Large intestine (tissue), 3 donors: ENCODE results near the gene PPP2R5C. TPM values are rescaled to one million over a fixed set of nuclear protein-coding genes. Genes with fewer than 3 reads are reported as not detected.
"Not testable (repeated sequence)": the region's sequence is repeated elsewhere in the genome, so short reads cannot be mapped to it uniquely, and the experiment has no call there.

Experiments used
- DNase-seq, 2 donors: peaks; one replicate each; pipeline versions ENCODE4 v3.0.0 to v3.0.0-alpha.2; 2013
- H3K27ac ChIP-seq: one replicate; pipeline ENCODE4 v1.5.1; 2013; ENCODE audit warnings: low read length
- H3K27me3 ChIP-seq: 2 replicates; pipeline ENCODE4 v1.6.1; 2013; ENCODE audit warnings: low read length; ENCODE audit not compliant: control insufficient read depth, insufficient read depth
- H3K36me3 ChIP-seq: 2 replicates; pipeline ENCODE4 v1.6.1; 2013; ENCODE audit warnings: low read length; ENCODE audit not compliant: control insufficient read depth, insufficient read depth
- H3K4me1 ChIP-seq: one replicate; pipeline ENCODE4 v1.6.1; 2013; ENCODE audit warnings: low read length; ENCODE audit not compliant: control insufficient read depth, insufficient read depth
- H3K4me3 ChIP-seq: one replicate; pipeline ENCODE4 v1.5.1; 2013; ENCODE audit warnings: low read length
- H3K9me3 ChIP-seq: one replicate; pipeline ENCODE4 v1.6.1; 2013; ENCODE audit warnings: mild to moderate bottlenecking, low read depth, low read length, moderate library complexity; ENCODE audit not compliant: control insufficient read depth
- WGBS: methylation state at CpG from one replicate; pipeline ENCODE4 v1.1.5; 2013; ENCODE audit warnings: low lambda C conversion rate; ENCODE audit not compliant: insufficient coverage; 5-methylcytosine and 5-hydroxymethylcytosine counted together
- polyA plus RNA-seq: library from polyadenylated mRNA; unstranded; fragments of 120-200 nt; gene quantifications from one replicate; pipeline ENCODE4 v1.2.1, GENCODE V29; 2013

PPP2R5C gene
- polyA plus RNA-seq, 1 donor = 93.4 TPM

DNA sequence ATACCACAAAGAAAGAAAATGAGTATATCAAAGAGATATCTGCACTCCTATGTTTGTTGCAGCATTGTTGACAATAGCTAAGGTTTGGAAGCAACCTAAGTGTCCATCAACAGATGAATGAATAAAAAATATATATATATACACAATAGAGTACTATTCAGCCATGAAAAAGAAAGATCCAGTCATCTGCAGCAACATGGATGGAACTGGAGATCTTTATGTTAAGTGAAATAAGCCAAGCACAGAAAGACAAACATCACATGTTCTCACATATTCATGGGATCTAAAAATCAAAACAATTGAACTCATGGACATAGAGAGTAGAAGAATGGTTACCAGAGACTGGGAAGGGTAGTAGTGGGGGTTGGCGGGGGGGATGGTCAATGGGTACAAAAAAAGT is 42.9 kb downstream of the PPP2R5C start:
- H3K4me3 ChIP-seq, DNase-seq, H3K36me3 ChIP-seq, H3K27me3 ChIP-seq, H3K4me1 ChIP-seq, H3K27ac ChIP-seq, H3K9me3 ChIP-seq: not testable (repeated sequence)
- WGBS = 100% methylated on average over 1 of the region's 1 CpG

DNA sequence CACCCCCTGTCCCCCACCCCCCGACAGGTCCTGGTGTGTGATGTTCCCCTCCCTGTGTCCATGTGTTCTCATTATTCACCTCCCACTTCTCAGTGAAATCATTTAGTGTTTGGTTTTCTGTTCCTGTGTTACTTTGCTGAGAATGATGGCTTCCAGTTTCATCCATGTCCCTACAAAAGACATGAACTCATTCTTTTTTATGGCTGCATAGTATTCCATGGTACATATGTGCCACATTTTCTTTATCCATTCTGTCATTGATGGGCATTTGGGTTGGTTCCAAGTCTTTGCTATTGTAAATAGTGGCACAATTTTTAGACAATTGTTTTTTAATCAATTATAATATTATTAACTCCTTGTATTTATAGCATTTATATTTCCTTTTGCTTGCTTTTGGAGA is 44.7 kb downstream of the PPP2R5C start:
- not testable (repeated sequence) for DNase-seq, H3K4me3 ChIP-seq, H3K4me1 ChIP-seq, H3K27ac ChIP-seq, H3K9me3 ChIP-seq, H3K36me3 ChIP-seq, H3K27me3 ChIP-seq
- WGBS = no CpG with 5 or more reads among the region's 1 CpG

DNA sequence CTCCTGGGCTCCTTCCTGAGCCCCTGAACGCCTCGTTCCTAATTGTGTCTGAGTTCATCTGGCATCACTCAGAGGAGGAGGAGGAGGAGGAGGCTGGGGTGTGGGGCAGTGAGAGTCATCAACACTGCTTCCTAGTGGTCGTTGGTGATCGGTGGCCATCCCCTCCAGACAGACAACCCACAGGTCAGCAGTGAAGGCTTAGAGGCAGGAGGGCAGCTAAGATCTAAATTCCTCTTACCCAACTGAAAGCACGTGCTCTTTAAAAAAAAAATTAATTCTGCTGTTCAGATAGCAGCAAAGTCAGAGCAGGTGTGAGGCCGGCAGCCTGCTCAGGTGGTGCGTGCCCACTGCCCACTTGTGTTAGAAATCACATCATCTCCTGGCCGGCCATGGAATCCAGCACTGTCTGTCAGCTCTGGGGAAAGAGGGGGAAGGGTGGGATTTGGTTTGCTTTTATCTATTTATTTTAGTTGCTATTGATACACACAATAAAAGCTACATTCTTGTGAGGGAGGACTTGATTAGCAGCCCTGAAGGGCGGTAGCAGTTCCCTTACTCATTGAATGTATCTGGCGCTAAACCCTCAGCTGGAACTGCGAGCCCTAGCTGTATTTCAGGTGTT is 46.6 kb downstream of the PPP2R5C start:
- no peaks in the 10 kb centered on the region for H3K9me3 ChIP-seq
- whole genome bisulfite sequencing = no CpG with 5 or more reads among the region's 11 CpGs
- H3K36me3 ChIP-seq = no peaks in the 10 kb centered on the region
- H3K27me3 ChIP-seq = no peaks in the 10 kb centered on the region
- no peak overlapping the region for H3K27ac ChIP-seq
- peaks cover 15% of the 10 kb centered on the region for H3K4me1 ChIP-seq
- no peak overlapping the region for H3K4me3 ChIP-seq
- DNase-seq = no peak

DNA sequence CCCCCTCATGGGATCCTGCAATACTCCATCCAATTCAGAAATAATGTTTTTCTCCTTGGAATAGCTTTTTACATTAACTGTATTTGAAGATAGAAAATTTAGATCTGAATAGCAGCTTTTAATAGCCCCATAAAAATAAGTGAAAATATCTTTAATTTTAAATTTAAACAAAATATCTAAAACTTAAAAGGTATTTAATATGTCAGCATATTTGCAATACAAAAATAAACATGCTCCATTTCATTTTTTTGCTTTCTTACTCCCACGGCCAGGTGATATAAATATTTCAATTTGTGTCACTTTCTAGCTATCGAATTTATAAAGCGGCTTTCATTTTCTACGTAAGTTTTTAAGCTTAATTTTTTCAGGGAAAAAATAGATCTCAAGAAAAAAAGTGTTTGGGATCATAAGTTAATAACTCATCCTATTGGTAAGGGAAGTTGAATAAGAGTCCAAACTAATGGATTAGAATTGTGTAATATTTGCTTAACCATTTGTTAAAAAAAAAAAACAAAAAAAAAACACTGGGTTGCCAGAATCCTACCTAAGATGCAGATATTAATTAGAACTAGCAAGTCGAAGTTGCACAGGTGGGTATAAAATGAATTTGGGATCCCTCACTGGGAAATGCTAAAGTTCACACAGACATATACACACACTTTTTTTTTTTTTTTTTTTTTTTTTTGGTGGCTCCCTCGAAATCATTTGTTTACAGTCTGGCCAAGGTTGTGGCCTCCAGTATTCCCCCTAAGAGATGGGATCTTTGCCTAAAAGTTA is 47.6 kb downstream of the PPP2R5C start:
- DNase-seq = no peak
- peak overlapping the region; percentile 95 for H3K27ac ChIP-seq
- H3K27me3 ChIP-seq = no peaks in the 10 kb centered on the region
- H3K4me1 ChIP-seq = peaks cover 15% of the 10 kb centered on the region
- H3K9me3 ChIP-seq = no peaks in the 10 kb centered on the region
- 74% methylated on average over 5 of the region's 6 CpGs for WGBS
- H3K4me3 ChIP-seq = peak overlapping the region; percentile 65
- peaks cover 3% of the 10 kb centered on the region for H3K36me3 ChIP-seq

DNA sequence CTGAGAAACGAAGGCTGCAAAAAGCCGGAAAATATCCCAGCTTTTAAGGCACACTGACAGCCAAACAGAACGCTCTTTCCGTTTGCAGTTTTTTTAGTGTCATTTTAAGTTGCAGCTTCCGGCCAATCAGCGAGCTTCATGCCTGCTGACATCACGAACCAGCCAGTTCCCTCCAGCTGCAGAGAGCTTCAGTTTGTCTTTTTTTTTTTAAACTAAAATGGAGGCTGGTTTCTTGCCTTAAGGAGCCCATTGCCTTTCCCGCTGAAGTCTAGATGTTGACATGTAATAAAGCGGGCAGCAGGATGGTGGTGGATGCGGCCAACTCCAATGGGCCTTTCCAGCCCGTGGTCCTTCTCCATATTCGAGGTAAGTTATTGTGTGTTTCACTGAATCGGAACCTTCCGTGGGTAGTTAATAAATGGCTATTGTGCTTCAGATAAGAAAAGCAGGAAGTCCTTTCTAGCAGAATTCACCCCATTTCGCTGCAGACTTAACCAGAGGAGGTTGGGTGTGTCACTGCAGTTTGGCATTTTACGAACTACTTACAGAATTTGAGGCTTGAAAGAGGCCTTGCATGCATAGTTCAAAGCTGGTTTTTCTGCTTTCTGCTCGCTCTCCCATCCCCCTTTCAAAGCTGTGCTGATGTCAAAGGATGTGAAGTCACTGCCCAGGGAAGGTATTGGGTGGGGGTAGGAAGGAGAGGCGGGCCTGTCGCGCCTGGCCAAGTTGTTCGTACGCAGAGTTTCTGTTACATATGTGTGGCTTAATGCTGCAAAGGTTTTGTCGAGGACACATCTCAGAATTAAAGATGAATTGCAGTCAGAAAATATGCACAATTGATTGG is 48.4 kb downstream of the PPP2R5C start:
- Histone ChIP-seq H3K9me3 (no peaks in the 10 kb centered on the region), H3K36me3 (peaks cover 3% of the 10 kb centered on the region), H3K27me3 (no peaks in the 10 kb centered on the region), H3K4me3 (peak overlapping the region; percentile 65), H3K4me1 (peaks cover 15% of the 10 kb centered on the region), H3K27ac (peak overlapping the region; percentile 95)
- peak; percentile 94 to 97 for DNase-seq
- WGBS = 0% methylated on average over 3 of the region's 23 CpGs

DNA sequence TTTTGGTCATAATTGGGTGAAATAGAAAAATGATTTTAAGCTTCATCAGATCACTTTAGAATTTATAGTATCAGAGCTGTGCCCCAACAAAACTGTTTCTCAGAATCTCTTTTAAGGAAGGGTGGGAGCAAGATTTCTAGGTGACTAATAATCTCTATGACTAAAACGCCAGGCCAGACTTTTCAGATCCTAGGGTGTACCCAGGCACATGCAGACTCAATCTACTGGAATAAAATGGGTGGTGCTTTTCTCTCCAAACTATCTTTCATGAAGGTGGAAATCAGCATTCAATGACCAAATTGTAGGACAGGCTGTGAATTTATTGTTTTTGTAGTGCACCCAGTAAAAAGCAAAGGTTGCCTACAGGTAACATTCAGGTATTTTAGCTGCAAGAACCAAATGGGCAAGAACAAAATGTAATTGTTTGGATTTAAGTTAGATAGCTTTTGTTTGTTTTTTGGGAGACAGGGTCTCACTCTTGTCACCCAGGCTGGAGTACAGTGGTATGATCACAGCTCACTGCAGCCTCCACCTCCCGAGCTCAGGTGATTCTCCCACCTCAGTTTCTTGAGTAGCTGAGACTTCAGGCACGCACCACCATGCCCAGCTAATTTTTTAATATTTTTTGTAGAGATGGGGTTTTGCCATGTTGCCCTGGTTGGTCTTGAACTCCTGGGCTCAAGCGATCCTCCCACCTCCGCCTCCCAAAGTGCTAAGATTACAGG is 49.5 kb downstream of the PPP2R5C start:
- Histone ChIP-seq H3K9me3 (no peaks in the 10 kb centered on the region), H3K4me3 (peak overlapping the region; percentile 65), H3K27me3 (no peaks in the 10 kb centered on the region), H3K4me1 (peaks cover 15% of the 10 kb centered on the region), H3K27ac (peak overlapping the region; percentile 95), H3K36me3 (peaks cover 3% of the 10 kb centered on the region)
- WGBS = no CpG with 5 or more reads among the region's 5 CpGs
- DNase-seq = peak in 1 of 2 donors; percentile 28

DNA sequence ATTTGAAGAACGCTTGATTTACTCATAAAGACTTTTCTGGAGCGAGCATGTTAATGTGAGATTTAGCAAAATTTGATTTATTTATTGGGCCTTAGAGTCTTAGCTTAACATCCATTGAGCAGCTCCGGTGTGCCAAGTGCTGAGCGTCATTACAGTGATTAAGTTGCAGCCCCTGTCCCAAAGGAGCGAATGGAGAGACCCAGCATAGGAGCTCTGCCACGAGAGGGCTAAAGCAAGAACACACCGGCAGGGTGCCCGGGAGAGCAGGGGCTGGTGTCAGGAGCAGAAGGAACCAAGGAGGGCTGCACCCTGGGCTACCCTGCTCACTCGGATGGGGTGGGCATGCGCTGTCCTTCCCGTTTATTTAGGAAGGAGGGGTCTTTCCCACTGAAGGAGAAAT is 50.6 kb downstream of the PPP2R5C start:
- Histone ChIP-seq H3K9me3 (no peaks in the 10 kb centered on the region), H3K4me1 (peaks cover 15% of the 10 kb centered on the region), H3K27ac (no peak overlapping the region), H3K27me3 (no peaks in the 10 kb centered on the region), H3K36me3 (peaks cover 3% of the 10 kb centered on the region), H3K4me3 (no peak overlapping the region)
- WGBS = no CpG with 5 or more reads among the region's 11 CpGs
- no peak for DNase-seq

DNA sequence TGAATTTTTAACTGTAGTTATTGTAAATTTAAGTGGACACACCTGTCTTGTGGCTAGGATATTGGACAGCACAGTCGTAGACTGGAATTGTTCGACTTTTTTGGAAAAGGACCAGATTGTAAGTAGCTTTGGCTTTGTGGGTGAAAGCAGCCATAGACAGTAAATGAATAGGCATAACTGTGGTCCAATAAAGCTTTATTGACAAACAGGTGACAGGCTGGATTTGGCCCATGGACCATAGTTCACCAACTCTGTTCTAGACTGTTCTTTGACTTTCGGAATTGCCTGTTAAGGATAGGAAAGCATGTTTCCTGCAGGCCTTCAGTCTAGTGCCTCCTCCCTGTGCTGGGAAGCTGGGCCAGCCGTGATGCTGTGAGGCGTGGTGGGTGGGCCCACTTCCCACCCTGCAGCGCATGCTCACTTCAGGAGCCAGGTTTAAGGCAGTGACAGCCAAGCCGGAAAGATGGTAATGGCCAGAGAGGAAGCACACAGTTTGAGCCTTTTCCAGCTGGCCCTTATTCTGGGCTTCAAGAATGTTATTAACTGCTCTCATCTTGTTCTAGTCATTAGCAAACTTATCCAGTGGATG is 51.8 kb downstream of the PPP2R5C start:
- WGBS = no CpG with 5 or more reads among the region's 7 CpGs
- H3K4me1 ChIP-seq = peaks cover 15% of the 10 kb centered on the region

DNA sequence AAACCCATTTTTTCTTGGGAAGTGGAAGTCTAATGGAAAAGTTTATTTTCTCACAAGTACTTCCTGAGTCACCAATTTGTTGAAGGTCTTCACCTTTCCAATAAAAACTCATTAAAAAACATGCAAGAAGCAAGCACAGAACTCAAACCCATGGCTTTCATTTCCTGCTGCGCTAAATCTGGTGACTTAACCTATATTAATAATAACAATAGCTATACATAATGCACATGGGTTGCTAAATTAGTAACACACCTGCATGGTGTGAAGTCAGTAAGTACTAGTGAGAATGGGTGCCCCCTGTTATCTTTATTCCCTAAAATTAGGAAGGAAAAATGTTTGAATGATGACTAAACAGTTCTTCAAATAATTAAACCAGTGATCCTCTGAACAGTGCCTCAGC is 52.3 kb downstream of the PPP2R5C start:
- Histone ChIP-seq H3K4me1 (peaks cover 15% of the 10 kb centered on the region), H3K9me3 (no peaks in the 10 kb centered on the region), H3K36me3 (peaks cover 3% of the 10 kb centered on the region), H3K27me3 (no peaks in the 10 kb centered on the region), H3K27ac (no peak overlapping the region), H3K4me3 (no peak overlapping the region)
- WGBS = no CpG with 5 or more reads among the region's 1 CpG
- DNase-seq = no peak

More for the DNA sequence above, 51.8 kb downstream of the PPP2R5C start:
- H3K27me3 ChIP-seq = no peaks in the 10 kb centered on the region
- DNase-seq = no peak
- H3K4me3 ChIP-seq = no peak overlapping the region
- H3K9me3 ChIP-seq = no peaks in the 10 kb centered on the region
- H3K27ac ChIP-seq = no peak overlapping the region
- peaks cover 3% of the 10 kb centered on the region for H3K36me3 ChIP-seq
